ENCODE measurements around the gene SLC25A21. TPM values are rescaled to one million over a fixed set of nuclear protein-coding genes. Genes with fewer than 3 reads are reported as not detected.
"Not testable (repeated sequence)": the region's sequence is repeated elsewhere in the genome, so short reads cannot be mapped to it uniquely, and the experiment has no call there.

SLC25A21 gene
- total RNA-seq, 2 experiments from 2014 or later: not detected

DNA sequence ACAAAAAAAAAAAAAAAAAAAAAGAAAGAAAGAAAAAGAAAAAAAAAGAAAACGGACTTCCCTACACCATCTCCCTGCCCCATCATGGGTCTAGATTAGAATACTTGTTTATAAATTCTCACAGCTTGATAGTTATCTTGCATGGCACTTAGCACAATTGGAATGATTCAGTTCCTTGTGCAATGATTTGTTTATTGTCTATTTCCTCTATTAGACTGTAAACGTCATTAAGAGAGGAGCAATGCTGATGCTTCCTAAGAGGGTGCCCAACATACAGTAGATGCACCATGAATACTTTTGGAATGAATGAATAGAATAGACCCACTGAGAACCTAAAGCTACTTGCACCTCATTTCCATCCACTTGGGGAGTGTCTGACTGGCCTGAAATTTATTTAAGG, 469.9 kb downstream of the SLC25A21 start:
- H3K9me3 ChIP-seq (ENCODE audit: control insufficient read depth in 1 of 2, insufficient read depth in 1 of 2, low read length in 2 of 2): peaks cover 0 to 4% of the 10 kb centered on the region in 2 experiments
- CTCF ChIA-PET: no interaction called here

GRCh38 chr14:36701132-36701531, 471.3 kb downstream of the SLC25A21 start:
- Histone ChIP-seq H3K27me3 (ENCODE audit: control insufficient read depth in 1 of 2, insufficient read depth in 2 of 2, low read length in 2 of 2) (no peaks in the 10 kb centered on the region), H3K4me1 (ENCODE audit: insufficient read depth, low read length) (no peaks in the 10 kb centered on the region), H3K4me3 (ENCODE audit: low read length) (no peak overlapping the region), H3K27ac (ENCODE audit: low read depth in 1 of 2, low read length in 2 of 2) (no peak overlapping the region), H3K9me3 (ENCODE audit: control insufficient read depth in 1 of 2, insufficient read depth in 1 of 2, low read length in 2 of 2) (peaks cover 0 to 4% of the 10 kb centered on the region in 2 experiments), H3K36me3 (ENCODE audit: insufficient read depth, low read length) (no peaks in the 10 kb centered on the region)
- Mint-ChIP-seq H3K4me3 (no peak overlapping the region), H3K9me3 (peaks cover 11% of the 10 kb centered on the region), H3K27ac (no peak overlapping the region), H3K27me3 (peaks cover 11% of the 10 kb centered on the region), H3K36me3 (ENCODE audit: low read depth) (no peaks in the 10 kb centered on the region), H3K4me1 (ENCODE audit: low read depth) (no peaks in the 10 kb centered on the region)
- intact Hi-C loops (cut with DNase I, micrococcal nuclease): no loop called here
- ChIA-PET POLR2A (no interaction called here), CTCF (no interaction called here)
- DNase-seq (no peak), ATAC-seq (ENCODE audit: poor library complexity) (no peak)
- TF ChIP-seq, protein P1, sequence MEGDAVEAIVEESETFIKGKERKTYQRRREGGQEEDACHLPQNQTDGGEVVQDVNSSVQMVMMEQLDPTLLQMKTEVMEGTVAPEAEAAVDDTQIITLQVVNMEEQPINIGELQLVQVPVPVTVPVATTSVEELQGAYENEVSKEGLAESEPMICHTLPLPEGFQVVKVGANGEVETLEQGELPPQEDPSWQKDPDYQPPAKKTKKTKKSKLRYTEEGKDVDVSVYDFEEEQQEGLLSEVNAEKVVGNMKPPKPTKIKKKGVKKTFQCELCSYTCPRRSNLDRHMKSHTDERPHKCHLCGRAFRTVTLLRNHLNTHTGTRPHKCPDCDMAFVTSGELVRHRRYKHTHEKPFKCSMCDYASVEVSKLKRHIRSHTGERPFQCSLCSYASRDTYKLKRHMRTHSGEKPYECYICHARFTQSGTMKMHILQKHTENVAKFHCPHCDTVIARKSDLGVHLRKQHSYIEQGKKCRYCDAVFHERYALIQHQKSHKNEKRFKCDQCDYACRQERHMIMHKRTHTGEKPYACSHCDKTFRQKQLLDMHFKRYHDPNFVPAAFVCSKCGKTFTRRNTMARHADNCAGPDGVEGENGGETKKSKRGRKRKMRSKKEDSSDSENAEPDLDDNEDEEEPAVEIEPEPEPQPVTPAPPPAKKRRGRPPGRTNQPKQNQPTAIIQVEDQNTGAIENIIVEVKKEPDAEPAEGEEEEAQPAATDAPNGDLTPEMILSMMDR (IDR thresholded peaks at IDR 0.05): no peak

More for the DNA sequence above, 469.9 kb downstream of the SLC25A21 start:
- no peak overlapping the region for H3K27ac ChIP-seq (ENCODE audit: low read depth in 1 of 2, low read length in 2 of 2)
- Mint-ChIP-seq H3K27ac (no peak overlapping the region), H3K4me3 (no peak overlapping the region), H3K4me1 (ENCODE audit: low read depth) (no peaks in the 10 kb centered on the region), H3K9me3 (peaks cover 8% of the 10 kb centered on the region), H3K27me3 (peaks cover 11% of the 10 kb centered on the region), H3K36me3 (ENCODE audit: low read depth) (no peaks in the 10 kb centered on the region)
- intact Hi-C loops (cut with DNase I, micrococcal nuclease): no loop called here
- H3K27me3 ChIP-seq (ENCODE audit: control insufficient read depth in 1 of 2, insufficient read depth in 2 of 2, low read length in 2 of 2): no peaks in the 10 kb centered on the region
- TF ChIP-seq, protein P1 (IDR thresholded peaks at IDR 0.05): no peak
- DNase-seq: no peak
- no peak overlapping the region for H3K4me3 ChIP-seq (ENCODE audit: low read length)
- no peaks in the 10 kb centered on the region for H3K4me1 ChIP-seq (ENCODE audit: insufficient read depth, low read length)
- POLR2A ChIA-PET: no interaction called here
- no peaks in the 10 kb centered on the region for H3K36me3 ChIP-seq (ENCODE audit: insufficient read depth, low read length)
- no peak for ATAC-seq (ENCODE audit: poor library complexity)

DNA sequence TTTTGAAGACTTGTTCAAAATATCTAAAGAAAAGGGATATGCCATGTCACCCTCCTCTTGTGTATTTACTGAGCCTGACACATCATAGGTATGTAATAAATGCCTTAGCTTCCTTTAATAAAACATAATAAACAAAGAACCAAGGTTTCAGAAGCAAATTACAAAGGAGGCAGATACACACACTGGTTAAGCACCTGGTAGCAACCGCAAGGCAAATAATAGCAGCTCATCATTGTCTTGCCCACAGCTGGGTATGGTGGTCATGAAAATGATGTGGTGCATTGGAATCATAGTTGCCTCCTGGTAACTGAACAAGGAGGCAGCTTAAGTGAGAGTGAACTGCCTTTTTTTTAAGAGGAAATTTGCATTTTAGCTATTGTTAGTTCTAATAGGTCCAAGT, 471.8 kb downstream of the SLC25A21 start:
- H3K27me3 ChIP-seq (ENCODE audit: control insufficient read depth in 1 of 2, insufficient read depth in 2 of 2, low read length in 2 of 2): no peaks in the 10 kb centered on the region
- Mint-ChIP-seq H3K36me3 (ENCODE audit: low read depth) (no peaks in the 10 kb centered on the region), H3K4me1 (ENCODE audit: low read depth) (no peaks in the 10 kb centered on the region), H3K4me3 (no peak overlapping the region), H3K9me3 (peaks cover 11% of the 10 kb centered on the region), H3K27ac (no peak overlapping the region), H3K27me3 (peaks cover 11% of the 10 kb centered on the region)
- DNase-seq (no peak), ATAC-seq (ENCODE audit: poor library complexity) (no peak)
- ChIA-PET CTCF (no interaction called here), POLR2A (no interaction called here)
- TF ChIP-seq, protein P1 (IDR thresholded peaks at IDR 0.05): no peak
- H3K36me3 ChIP-seq (ENCODE audit: insufficient read depth, low read length): no peaks in the 10 kb centered on the region
- no peaks in the 10 kb centered on the region for H3K4me1 ChIP-seq (ENCODE audit: insufficient read depth, low read length)
- H3K27ac ChIP-seq (ENCODE audit: low read depth in 1 of 2, low read length in 2 of 2): no peak overlapping the region
- intact Hi-C loops (cut with DNase I, micrococcal nuclease): no loop called here
- H3K4me3 ChIP-seq (ENCODE audit: low read length): no peak overlapping the region
- peaks cover 0 to 4% of the 10 kb centered on the region in 2 experiments for H3K9me3 ChIP-seq (ENCODE audit: control insufficient read depth in 1 of 2, insufficient read depth in 1 of 2, low read length in 2 of 2)

DNA sequence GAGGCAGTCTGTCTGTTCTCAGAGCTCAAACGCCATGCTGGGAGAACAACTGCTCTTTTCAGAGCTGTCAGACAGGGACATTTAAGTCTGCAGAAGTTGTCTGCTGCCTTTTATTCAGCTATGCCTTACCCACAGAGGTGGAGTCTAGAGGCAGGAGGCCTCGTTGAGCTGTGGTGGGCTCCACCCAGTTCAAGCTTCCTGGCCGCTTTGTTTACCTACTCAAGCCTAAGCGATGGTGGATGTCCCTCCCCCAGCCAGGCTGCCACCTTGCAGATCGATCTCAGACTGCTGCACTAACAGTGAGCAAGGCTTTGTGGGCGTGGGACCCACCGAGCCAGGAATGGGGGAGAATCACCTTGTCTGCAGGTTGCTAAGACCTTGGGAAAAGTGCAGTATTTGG, 473.0 kb downstream of the SLC25A21 start:
- H3K4me3 Mint-ChIP-seq; ATAC-seq (ENCODE audit: poor library complexity); POLR2A ChIA-PET; H3K27ac ChIP-seq (ENCODE audit: low read depth in 1 of 2, low read length in 2 of 2); H3K36me3 ChIP-seq (ENCODE audit: insufficient read depth, low read length); CTCF ChIA-PET; H3K4me1 Mint-ChIP-seq (ENCODE audit: low read depth); H3K27me3 ChIP-seq (ENCODE audit: control insufficient read depth in 1 of 2, insufficient read depth in 2 of 2, low read length in 2 of 2); intact Hi-C loops (cut with DNase I, micrococcal nuclease); H3K9me3 Mint-ChIP-seq; DNase-seq; H3K36me3 Mint-ChIP-seq (ENCODE audit: low read depth); H3K4me3 ChIP-seq (ENCODE audit: low read length); H3K27ac Mint-ChIP-seq; H3K9me3 ChIP-seq (ENCODE audit: control insufficient read depth in 1 of 2, insufficient read depth in 1 of 2, low read length in 2 of 2); H3K4me1 ChIP-seq (ENCODE audit: insufficient read depth, low read length): not testable (repeated sequence)
- H3K27me3 Mint-ChIP-seq: peaks cover 11% of the 10 kb centered on the region

Data from CD4-positive, alpha-beta T cell (primary cell).